AG10803 (cell line): ENCODE measurements around the gene INHBA.
A peak's percentile ranks its signal among the peaks of the same experiment; 100 is the strongest.

Source experiments
- DNase-seq: peaks from one replicate; pipeline ENCODE4 v3.0.0; 2010; ENCODE audit warnings: low read depth
- H3K4me3 ChIP-seq: 2 replicates; pipeline ENCODE4 v1.5.1; 2011; ENCODE audit warnings: mild to moderate bottlenecking, low read length, control low read depth
- TF ChIP-seq, protein P1 (sequence below): conservative IDR thresholded peaks from 2 replicates; pipeline ENCODE4 v1.5.1; 2011; ENCODE audit warnings: mild to moderate bottlenecking, low read length, control low read depth, inconsistent platforms

INHBA gene

DNA sequence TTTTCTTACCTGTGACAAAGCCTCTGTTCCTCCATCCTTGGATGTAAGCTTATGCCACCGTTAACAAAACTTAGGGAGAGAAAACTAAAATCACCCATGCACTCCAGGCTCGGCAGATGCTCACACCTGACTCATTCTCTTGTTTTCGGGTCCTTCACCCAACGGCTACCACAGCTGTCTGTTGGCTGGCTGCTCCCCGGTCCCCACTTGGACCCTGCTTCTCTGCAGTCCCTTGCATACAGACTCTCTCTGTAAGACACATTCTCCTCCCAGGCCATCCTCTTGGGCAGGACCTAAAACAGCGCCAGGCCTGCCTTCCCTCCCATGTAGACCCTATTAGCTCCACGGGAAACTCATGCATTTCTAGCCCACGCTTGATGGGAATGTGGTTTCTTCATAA is 12.1 kb upstream of the INHBA start:
- no peak for DNase-seq
- TF ChIP-seq, protein P1, sequence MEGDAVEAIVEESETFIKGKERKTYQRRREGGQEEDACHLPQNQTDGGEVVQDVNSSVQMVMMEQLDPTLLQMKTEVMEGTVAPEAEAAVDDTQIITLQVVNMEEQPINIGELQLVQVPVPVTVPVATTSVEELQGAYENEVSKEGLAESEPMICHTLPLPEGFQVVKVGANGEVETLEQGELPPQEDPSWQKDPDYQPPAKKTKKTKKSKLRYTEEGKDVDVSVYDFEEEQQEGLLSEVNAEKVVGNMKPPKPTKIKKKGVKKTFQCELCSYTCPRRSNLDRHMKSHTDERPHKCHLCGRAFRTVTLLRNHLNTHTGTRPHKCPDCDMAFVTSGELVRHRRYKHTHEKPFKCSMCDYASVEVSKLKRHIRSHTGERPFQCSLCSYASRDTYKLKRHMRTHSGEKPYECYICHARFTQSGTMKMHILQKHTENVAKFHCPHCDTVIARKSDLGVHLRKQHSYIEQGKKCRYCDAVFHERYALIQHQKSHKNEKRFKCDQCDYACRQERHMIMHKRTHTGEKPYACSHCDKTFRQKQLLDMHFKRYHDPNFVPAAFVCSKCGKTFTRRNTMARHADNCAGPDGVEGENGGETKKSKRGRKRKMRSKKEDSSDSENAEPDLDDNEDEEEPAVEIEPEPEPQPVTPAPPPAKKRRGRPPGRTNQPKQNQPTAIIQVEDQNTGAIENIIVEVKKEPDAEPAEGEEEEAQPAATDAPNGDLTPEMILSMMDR = no peak
- H3K4me3 ChIP-seq = no peak overlapping the region

DNA sequence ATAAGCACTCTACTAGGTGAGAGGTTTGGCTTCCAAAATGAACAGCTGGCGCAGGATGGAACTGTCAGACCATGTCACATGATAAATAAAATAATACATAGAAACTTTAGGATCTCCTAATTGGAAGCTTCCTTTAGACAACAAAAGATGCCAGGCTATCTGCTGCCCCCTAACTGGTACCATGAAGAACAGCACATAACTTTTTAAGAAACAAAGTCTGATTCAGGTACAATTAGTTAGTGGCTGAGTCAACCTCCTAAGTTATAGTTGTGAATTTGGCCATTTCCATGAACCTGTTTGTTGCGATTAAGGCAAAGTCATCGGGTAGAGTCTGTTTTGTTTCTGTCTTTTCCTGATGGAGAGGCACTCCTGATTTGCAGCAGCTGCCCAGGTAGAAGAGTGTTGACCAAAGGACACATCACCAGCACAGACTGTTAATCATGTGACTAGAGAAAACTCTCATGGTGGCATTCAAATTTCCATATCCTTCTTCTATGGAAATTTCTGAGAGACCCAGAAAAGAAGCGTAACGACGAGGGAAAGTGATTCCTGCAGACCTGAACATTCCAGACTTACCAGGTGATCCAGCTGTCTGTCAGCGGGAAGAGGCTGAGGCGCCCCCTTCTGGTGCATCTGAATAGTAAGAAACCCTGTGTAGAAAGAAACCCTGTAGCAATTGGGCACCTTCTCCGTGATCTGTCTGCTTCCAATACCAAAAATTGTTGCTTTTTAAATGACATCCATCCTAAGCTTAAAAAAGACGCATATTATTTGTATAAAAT is 8.6 kb upstream of the INHBA start:
- TF ChIP-seq, protein P1 = peak; percentile 51
- no peak for DNase-seq
- H3K4me3 ChIP-seq = no peak overlapping the region

DNA sequence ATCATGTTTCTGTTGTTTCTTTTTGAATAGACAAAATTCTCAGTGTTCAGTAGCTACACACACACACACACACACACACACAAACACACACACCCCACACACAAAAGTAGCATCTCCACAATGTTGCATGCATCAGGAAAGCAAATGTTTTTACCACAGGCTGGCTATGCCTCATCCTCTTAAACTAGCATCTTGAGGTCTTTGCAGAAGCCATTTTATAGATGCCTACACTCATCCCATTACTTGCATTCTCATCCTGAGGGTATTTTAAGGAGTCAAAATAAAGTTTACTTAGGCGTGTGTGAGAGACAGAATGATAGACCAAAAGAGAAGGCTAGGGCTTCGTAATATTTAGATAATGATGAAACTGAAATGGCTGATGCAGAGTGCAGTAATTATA is 7.9 kb upstream of the INHBA start:
- no peak for DNase-seq
- H3K4me3 ChIP-seq = no peak overlapping the region
- TF ChIP-seq, protein P1 = no peak

DNA sequence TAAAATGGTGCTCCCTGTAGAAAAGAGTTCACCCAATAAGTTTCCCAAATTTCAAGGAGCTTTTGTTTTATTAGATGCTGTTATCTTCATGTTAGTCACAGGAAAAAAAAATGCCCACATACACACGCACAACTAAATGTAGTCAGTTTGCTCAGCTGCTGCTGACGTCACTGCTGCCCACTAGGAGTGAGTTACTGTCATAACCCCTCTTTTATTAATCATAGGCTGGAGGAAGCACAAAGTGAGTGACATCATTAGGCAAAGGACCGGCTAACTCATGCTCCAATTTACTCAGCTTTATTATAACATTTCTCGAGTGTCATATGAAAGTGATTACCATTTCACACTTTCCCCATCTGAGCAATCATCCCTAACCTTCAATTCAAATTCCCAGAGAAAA is 6.7 kb upstream of the INHBA start:
- TF ChIP-seq, protein P1 = no peak
- no peak overlapping the region for H3K4me3 ChIP-seq
- peak; percentile 87 for DNase-seq

DNA sequence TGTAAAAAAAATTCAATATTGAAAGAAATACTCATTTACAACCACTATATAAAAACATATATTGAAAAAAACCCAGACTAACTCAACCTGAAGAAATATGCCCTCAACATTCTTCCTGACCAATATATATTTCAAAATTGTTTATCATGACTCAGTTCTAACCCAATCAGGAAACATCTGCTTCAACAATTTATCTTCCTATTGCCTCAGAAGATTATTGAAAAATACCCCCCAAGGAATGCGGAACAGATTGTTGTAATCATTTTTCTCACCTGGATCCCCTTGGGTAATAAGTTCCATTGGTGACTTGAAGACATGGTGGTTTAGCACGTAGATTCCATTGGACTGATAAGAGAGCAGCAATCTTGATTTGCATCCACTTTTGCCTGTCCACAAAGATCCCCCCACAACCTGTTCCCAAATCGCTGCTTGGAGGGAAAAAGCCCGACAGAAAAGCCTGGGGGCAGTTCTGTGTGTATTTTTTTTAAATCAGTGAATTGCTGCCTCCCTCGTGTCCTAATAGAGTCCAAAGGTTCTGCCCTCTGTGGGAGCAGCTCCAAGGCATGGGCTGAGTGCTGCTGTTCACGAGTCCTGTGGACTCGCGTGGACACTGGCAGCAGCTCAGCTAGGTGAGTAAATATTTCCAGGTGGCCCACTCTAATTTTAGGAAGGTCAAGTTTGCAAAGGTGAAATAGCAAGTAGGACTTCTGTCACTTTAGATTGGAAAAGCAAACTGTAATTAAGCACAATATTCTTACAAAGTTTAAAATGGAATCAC is 5.9 kb upstream of the INHBA start:
- peak; percentile 37 for DNase-seq
- TF ChIP-seq, protein P1 = no peak
- no peak overlapping the region for H3K4me3 ChIP-seq

DNA sequence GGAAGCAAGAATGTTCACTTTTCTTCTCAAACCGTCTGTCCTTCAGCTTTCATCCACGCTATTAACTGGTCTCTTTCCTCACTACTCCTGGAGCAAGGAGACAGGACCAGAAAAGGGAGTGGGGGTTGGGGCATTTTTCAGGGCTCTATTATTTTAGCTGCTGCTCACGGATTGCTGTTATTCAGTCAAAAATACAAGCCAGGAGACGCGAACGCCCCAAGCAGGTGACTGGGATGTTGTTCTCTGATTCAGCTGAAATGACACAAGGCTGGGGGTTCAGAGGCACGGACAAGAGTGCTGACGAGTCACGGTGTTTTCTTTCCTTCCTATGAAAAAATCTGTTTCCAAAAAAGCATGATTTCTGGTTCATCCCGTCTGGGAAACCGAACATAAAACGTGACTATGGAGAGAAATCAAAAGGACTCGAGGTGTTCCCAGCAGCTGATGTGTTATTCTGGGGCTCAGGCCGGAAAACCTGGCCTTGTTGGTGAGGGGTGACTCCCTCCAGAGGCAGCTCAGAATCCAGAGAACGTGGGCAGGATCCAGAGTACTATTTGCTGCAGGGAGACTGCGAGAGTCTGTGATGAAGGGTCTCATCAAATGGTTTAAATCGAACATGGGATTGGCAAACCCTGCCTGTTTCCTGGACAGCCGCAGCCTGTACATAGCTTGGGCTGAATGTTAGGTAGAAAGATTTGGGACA is 3.5 kb upstream of the INHBA start:
- H3K4me3 ChIP-seq = peak overlapping the region; percentile 69
- TF ChIP-seq, protein P1 = no peak
- DNase-seq = no peak
